Inflammatory macrophage treated with lipopolysaccharide for 1 hour (primary cell): ENCODE measurements around the gene ANKFY1.

Experiments
- DNase-seq, 2 donors: peaks; one replicate each; pipeline ENCODE4 v3.0.0-alpha.2; 2020 to 2022

Gene ANKFY1

GRCh38 chr17:4263282-4264215 lies at the start of gene ANKFY1:
ANKFY1 (minus strand) TSS chr17:4263979; CDS start chr17:4263941, 38 bp downstream.
- peak; percentile 92 to 99 for DNase-seq

DNA sequence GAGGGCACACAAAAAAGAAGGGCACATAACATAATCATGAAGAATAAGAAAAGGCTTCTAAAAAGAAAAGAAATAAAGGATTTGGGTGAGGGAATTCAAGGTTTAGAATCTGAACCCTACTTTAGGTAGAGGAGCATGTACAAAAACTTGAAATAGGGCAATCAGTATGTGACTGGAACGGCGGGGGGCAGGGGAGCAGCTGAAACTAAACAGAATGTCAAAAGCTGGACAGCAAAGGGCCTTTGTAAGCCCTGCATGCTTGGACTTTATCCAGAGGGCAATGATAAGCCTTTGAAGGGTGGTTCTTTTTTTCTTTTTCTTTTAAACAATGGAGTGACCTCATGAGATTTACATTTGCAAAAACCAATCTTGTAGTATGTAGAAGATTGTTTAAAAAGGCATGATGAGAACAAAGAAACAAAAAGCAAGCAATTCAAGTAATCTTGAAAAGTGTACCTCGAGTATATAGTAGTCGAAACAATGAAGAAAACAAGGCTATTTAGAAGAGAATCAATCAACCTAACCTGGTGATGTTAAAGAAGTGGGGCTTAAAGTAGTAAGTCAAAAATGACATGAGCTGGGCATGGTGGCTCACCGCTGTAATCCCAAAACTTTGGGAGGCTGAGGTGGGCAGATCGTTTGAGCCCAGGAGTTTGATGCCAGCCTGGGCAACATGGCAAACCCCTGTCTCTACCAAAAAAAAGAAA lies 46.7 kb upstream of the ANKFY1 start:
- DNase-seq, result no peak

DNA sequence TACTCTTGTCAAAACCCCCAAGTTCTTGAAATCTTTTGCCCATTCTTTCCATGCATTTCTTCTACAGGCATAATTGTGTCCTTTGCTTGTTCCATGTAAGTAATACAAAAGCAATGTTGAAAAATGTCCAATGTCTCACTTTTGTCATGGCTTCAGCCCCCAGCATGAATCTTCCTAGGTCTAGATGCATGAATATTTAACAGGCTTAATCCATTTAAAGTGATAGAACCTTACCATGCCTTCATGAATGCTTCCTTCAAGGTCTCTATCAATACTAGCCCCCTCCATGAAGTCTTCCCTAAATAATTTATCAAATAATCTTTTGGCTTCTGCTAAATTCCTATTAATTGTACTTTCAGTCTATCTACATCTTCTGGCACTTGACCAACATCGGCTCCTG lies 46.1 kb upstream of the ANKFY1 start:
- no peak for DNase-seq

DNA sequence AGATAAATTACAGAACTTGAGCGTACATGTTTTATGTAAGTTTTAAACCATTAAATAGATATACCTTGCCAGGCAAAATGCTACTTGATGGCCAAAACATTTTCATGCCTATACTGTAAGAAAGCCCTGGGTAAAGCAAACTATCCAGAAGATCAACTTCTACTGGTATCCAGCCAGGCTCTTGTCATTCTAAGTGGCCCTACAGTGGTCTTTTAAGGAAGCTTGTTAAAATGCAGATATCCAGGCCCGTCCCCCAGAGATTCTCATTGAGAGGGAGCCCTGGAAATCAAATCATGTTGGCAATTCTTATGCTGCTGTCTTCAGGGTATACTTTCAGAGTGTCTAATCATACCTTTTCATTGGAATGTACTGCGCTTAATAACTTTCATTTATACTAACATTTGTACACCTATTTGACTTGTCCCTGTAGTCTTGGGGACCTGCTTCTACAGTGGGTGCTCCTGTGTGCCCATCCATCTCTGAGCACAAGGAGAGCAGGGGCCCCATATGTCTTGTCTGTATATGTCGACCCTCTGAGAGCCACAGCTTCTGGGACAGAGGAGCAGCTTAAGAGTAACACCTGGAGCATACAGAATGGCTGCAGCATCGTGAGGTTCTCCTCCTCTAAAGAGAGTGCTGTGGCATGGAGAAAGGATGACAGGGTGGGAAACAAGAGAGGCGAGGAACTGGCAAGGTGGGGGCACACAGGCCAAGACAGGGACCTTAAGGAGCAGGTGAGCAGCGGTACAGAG lies 43.6 kb upstream of the ANKFY1 start:
- DNase-seq, result no peak

- no peak for DNase-seq
Observed at GRCh38 chr17:4305224-4305623, 41.4 kb upstream of the ANKFY1 start.

DNA sequence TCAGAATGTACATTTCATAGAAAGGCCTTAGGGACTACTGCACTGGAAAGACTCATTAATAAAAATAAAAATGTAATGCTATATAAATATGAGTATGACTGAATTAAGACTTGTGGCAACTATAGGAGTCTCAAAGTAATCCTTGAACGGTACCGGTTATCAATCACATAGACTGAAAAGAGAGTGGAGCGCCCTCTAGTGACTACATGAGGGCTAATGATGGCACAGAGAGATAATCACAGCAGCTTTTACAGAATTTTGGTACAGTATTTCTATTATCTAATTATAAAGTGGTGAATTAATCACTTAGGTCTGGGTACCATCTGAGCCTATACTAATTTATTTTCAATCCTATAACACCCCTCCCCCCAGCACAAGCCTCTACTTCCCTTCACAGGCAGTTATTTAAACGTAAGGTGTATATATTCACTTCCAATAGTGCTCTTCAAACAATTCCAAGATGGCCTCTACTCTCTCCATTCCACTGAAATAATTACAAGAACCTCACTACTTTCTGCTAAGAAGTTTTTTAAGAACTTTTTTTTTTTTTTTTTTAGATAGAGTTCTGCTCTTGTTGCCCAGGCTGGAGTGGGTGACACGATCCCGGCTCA lies 40.7 kb upstream of the ANKFY1 start:
- peak; percentile 22 to 81 for DNase-seq

- DNase-seq, result no peak
Observed at GRCh38 chr17:4301066-4301465, 37.3 kb upstream of the ANKFY1 start.

GRCh38 chr17:4297351-4297750 lies 33.6 kb upstream of the ANKFY1 start:
- no peak for DNase-seq

- DNase-seq, result no peak
Observed at GRCh38 chr17:4295686-4296085, 31.9 kb upstream of the ANKFY1 start.

- no peak for DNase-seq
Observed at GRCh38 chr17:4293572-4293971, 29.8 kb upstream of the ANKFY1 start.

- DNase-seq, result no peak
Observed at GRCh38 chr17:4287710-4288109, 23.9 kb upstream of the ANKFY1 start.

GRCh38 chr17:4276514-4276913 lies 12.7 kb upstream of the ANKFY1 start:
- no peak for DNase-seq

DNA sequence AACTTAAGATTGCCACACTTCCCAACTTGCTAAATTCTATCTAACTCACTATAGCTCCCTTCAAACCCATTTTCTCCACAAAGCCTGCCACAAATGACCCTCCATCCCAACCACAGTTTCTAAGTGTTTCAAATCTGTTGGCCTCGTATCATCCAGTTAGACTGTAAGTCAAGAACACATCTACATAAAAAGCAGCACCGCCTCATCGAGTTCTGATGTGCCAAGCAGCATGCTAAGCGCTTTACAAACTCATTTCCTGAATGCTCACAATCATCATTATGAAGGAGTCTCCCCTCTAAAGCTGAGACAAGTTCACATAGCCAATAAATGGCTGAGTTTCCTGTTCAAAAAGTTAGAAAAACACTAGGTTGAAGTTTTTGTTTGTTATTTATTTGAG lies 9.2 kb upstream of the ANKFY1 start:
- no peak for DNase-seq

GRCh38 chr17:4272213-4272971 lies 8.6 kb upstream of the ANKFY1 start:
- no peak for DNase-seq

- DNase-seq, result no peak
Observed at GRCh38 chr17:4270736-4271135, 7.0 kb upstream of the ANKFY1 start.

DNA sequence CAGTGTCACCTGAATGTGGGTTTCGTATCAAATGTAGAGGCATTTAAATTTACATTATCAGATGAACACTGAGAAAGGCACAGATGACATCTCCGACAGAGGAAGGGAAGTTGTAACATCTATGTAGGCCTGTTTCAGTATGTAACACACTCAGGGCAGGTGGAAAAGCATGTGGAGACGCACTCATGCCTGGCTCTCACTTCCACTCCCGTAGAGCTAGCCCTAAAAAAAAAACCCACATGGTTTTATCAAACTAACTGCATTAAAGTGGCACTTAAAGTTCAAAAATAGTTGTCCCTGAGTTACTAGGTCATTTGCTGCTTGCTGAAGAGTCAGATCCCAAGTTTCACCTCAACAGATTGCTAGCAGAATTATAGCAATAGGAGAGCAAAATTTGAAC lies 6.1 kb upstream of the ANKFY1 start:
- no peak for DNase-seq

DNA sequence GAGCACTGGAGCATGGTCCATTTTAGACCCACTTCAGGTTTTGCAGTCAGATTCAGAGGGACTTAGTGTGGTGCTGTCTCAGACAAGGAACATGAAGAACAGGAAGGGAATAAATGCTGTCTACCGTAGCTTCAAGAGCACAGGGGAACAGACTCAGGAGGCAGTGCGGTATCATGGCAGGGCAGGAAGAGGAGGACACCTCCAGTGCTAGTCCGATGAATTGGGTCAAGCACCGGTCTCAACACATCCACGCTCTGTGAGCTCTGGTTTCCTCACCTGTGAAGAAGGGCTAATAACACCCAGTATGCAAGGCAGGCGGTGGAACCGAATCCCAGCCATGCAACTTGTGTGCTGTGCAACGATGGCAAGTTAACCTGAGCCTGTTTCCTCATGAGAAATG lies 3.6 kb upstream of the ANKFY1 start:
- DNase-seq, result no peak

DNA sequence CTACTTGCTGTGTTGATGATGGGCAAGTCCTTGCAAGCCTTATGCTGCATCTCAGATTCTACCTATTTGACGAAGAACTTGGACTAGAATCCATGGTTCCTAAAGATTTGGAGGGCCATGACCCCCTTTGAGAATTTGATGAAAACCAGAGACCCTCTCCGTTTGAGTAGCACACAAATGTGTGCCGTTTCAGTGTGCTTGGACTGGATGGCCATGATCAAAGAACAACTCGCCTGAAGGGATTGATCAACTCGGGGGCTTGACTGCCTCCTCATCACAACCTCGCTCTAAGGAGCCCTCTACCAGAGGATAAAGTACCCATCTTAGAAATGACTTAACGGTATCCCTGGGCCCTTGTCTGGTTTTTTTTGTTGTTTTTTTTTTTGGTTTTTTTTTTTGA lies 2.8 kb upstream of the ANKFY1 start:
- no peak for DNase-seq

DNA sequence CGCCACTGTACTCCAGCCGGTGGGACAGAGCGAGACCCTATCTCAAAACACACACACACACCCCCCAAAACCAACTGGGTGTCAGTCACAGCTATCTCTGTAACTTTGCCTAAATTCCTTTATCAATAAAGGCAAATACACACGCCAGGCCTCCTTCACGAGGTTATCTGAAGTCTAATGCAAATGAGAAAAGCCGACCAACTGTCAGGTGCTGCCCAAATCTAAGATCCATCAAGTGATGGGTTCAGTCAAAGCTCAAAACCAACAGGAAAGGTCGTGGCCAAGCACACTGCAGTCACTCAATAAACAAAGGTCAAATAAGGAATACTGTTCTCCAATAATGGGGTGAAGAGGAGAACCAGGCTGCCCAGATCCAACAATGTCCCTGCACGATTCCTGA lies 1.1 kb downstream of the ANKFY1 start:
- no peak for DNase-seq

GRCh38 chr17:4261452-4261851 lies 2.3 kb downstream of the ANKFY1 start:
- no peak for DNase-seq

DNA sequence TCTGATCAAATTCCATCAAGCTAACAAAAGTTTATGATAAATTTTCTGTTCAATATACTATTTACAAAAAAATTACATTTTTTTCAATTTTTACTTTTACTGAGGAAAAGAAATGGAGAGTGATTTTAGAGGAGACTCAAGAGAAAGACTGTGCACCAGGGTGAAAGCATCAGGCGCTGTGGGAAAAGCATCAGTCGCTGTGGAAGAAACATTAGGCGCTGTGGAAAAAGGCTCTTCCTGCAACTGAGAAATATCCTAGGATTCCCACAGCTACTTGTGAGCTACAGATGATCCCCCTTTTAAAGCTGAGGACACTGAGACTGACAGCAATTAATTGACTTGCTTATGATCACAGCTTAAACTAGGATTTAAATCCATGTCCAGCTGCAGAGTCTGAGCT lies 4.9 kb downstream of the ANKFY1 start:
- DNase-seq, result no peak

GRCh38 chr17:4256952-4257351 lies 6.8 kb downstream of the ANKFY1 start:
- DNase-seq, result no peak
